EH (cell line): ENCODE data around the gene SH3RF3.

Experiments used
- DNase-seq: peaks from one replicate; pipeline ENCODE4 v3.0.0-alpha.2; 2015; ENCODE audit warnings: low read depth

SH3RF3 gene

DNA sequence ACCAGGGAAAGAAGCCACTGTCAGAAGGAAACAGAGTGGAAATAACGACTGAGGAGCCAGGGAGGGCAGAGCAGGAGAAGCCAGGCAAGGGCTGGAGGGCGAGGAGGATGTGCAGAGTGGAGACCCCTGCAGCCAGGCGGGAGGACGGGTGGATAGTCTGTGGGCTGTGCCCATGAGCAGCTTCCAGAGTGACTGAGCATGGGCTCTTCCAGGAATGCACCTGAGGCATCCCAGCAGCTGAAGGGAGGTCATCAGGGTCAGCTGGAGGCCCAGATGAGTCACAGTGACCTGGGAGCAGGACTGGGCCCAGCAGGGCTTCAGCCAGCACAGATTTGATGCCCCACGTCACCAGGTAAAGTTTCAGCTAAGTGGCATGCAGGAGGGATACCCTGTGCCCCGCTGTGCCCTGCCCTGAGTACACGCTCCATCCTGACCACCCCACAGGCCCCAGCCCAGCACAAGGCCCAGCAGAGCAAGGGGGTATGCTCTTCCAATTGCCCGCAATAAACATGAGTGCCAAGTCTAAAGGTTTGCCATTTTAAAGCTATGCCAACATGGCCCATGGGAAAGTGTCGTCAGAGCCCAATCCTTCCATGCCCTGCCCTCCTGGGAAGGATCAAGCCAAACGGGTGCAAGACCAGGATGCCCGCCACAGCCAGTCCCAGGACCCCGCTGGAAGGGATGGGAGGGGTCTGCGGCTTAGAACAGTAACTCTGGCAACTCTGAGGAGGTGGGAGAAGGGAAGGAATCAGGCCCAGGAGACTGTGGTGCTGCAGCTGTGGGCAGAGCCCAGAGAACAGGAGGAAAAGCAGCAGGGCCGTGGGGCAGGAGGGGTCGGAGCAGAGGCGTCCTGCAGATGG, 399.1 kb downstream of the SH3RF3 start:
- no peak for DNase-seq

- DNase-seq, result no peak
Measured at GRCh38 chr2:109528811-109529501, 400.0 kb downstream of the SH3RF3 start.

- DNase-seq, result no peak
Measured at GRCh38 chr2:109529532-109530449, 400.8 kb downstream of the SH3RF3 start.

GRCh38 chr2:109530712-109531111, 401.7 kb downstream of the SH3RF3 start:
- no peak for DNase-seq

DNA sequence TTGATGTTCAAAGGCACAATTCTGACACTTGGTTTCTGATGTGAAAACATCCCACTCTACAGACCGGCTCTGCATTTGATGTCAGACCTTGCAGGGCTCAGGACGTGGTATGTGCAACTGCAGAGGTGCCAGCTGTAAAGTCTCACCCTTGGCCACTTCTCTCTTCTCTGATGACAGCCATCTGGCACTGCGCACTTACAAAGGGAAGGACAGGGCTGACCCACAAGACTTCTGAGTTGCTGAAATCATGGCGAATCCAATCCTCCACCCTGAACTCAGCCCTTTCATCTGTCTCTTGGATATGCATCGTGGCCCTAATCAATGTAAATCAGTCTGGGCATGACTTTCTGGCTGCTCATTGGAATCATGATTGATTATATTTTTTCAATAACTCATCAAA, 402.2 kb downstream of the SH3RF3 start:
- DNase-seq, result no peak

DNA sequence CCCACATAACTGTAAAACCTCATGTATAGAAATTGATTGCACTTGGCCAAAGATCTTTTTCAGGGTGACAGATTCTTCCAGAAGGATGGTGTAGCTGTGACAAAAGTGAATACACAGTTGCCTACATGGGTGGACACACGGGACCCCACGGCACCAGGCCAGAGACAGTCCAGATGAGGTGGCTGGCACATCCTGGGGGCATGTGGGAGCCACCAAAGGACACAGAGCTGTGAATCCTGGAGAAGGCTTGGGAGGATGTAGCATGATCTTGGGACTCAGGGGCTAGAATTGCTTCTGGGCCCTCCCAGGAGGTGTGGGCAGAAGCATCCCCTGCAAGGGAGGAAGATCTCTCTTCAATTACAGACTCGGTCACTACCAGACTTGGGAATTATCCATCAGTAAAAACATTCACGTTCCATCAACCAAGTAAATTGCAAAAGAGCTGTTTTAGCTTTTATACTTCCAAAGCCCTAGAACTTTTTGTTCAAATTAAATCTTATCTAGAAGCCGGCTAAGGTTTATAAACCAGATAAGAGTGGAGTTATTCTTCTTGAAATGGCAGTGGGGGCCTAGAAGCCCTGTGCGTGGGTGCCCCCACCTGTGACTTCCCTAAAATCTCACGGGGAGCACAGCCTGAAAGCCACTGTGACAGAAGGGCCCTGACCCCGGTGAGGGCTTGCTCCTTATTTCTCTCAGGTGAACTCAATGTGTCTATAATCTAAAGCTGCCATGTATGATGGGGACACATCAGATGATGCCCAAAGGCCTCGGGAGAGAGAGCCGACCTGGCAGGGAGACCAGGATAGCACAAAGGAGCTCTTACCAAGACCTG, 403.1 kb downstream of the SH3RF3 start:
- DNase-seq, result no peak

DNA sequence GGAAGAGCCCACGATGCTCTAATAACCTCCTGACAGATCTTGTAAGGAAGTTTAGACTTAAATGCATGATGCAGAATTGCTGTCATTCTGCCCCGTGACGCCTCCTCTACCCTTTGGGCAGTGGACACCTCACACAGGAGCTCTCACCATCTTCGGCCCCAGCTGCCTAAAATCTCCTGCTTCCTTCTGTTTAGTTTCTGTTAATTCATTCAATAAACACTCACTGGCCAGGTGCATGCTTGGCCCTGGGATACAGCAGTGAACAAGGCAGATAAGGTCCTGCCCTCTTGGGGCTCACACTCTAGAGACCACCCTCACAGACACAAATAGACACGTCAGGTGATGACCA, 403.7 kb downstream of the SH3RF3 start:
- no peak for DNase-seq

DNA sequence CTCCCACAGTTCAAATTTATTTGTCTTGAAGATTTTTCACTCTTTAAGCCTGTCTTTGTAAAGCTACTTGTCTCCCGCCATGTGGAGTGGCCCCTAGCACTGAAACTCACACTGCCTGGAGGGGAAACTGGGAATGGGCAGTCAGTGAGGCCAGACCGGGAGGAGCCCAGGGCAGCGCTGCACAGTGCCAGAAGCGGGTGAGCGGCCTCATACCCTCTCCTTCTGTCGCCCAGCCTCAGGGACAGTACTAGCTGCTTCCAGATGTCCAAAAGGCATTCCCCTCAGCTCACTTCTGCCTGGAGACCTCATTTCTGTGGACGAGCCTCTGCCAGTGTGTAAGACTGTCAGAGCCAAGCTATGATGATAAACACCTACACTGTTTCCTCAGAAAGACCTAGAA, 404.8 kb downstream of the SH3RF3 start:
- DNase-seq, result no peak

GRCh38 chr2:109535217-109535946, 406.4 kb downstream of the SH3RF3 start:
- peak; percentile 73 for DNase-seq

GRCh38 chr2:109536556-109536955, 407.6 kb downstream of the SH3RF3 start:
- DNase-seq, result peak; percentile 65

GRCh38 chr2:109537565-109538222, 408.7 kb downstream of the SH3RF3 start:
- DNase-seq, result peak; percentile 18

- DNase-seq, result no peak
Measured at GRCh38 chr2:109538546-109538945, 409.5 kb downstream of the SH3RF3 start.

DNA sequence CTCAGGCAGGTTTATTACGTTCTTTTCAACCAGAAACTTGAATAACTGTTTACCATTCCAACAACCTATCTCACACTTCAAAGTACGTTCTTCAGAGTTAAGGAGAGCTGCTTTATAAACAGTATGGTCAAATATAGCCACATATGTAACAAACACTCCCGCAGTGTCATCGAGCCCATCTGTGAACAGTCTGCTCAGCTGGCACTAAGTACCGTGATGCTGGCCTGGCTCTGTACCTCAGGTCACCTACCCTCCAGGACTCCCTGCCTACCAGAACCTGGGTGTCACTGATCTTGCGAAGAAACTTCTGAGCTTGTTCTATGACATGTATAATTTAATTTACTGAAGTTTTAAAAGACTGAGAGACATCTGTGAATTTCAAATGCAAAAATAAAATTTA, 413.4 kb downstream of the SH3RF3 start:
- no peak for DNase-seq

- peak; percentile 68 for DNase-seq
Measured at GRCh38 chr2:109545828-109546713, 417.1 kb downstream of the SH3RF3 start.

DNA sequence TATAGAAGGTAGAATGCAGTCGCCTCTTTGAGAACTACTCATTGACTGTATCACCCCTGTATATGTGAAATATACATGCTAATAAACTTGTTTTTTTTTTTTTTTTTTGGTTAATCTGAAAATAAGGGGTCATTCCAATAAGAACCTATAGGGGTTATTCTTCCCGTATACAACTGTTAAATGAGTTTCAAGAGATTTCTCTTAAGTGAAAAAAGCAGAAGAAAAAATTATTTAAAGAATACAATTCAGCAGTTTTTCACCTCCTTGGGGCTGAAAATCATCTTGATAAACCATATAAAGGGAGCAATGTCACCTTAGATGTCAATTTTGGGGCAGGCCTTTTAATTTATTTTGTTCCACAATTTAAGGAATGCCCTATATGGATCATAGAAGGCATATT, 418.3 kb downstream of the SH3RF3 start:
- DNase-seq, result no peak

DNA sequence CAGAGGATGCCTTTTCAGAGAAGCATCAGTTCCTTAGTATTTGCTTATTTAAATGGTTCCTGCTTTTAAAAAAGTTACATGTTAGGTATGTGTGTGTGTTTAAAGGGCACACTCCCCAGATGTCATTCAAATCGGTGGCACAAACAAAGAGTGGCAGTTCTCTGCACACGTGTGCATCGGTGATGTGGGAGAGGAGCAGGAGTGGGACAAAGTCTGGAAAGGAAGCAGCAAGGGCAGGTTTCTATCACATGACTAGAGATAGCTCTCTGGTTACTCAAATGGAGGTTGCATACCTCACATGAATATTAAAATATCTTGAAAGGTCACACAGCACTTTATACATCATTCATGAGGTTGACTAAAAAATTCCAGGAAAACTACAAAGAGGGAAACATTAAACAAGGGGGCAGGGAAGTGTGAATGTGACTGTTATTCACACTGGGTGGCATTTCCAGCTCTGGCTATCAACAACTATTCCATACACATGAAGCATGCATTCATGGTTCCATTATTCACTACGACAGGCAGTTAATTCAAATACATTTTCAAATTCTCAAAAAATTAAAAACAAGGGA, 420.1 kb downstream of the SH3RF3 start:
- peak; percentile 34 for DNase-seq
